Thyroid gland (tissue), 4 donors: ENCODE results near the gene SATB2. TPM values are rescaled to one million over a fixed set of nuclear protein-coding genes. Genes with fewer than 3 reads are reported as not detected.

ENCODE experiments used
- DNase-seq, 2 donors: peaks; one replicate each; pipeline ENCODE4 v3.0.0-alpha.2; 2019
- H3K27ac ChIP-seq, 3 donors: fragments of 200-600 bp; sonication (generic); 1 replicate in 2 of 3; 2 replicates in 1 of 3; pipeline ENCODE4 v1.5.1; 2016 to 2019; ENCODE audit warnings: mild to moderate bottlenecking in 1 of 3, moderate library complexity in 1 of 3
- H3K27me3 ChIP-seq: fragments of 200-600 bp; sonication (generic); one replicate; pipeline ENCODE4 v1.5.1; 2019
- H3K36me3 ChIP-seq, 2 donors: fragments of 200-600 bp; sonication (generic); one replicate each; pipeline ENCODE4 v1.5.1; 2016 to 2019
- H3K4me1 ChIP-seq, 2 donors: fragments of 200-600 bp; sonication (generic); one replicate each; pipeline ENCODE4 v1.5.1; 2017 to 2019
- H3K4me3 ChIP-seq, 3 donors: fragments of 200-600 bp; sonication (generic); replicated peaks in 1 of 3; 1 replicate in 2 of 3; 2 replicates in 1 of 3; pipeline ENCODE4 v1.5.1; 2016; ENCODE audit warnings: mild to moderate bottlenecking in 1 of 3
- H3K9me3 ChIP-seq: fragments of 200-600 bp; sonication (generic); one replicate; pipeline ENCODE4 v1.5.1; 2017
- POLR2A ChIP-seq, 2 donors: fragments of 450-650 bp; IDR thresholded peaks; one replicate each; pipeline ENCODE4 v1.6.1; 2017; ENCODE audit warnings: antibody characterized with exemption in 2 of 2, mild to moderate bottlenecking in 2 of 2, moderate library complexity in 1 of 2
- WGBS, 2 donors: methylation state at CpG; one replicate each; pipeline ENCODE4 v1.1.5; 2017; 5-methylcytosine and 5-hydroxymethylcytosine counted together
- intact Hi-C: fragments of 100-400 bp; cut with DNase I; formaldehyde crosslinking; loops from one replicate; pipeline ENCODE4 v1.15.1; 2023
- total RNA-seq, 4 donors: library from RNA; depleted of rRNA; stranded (reverse); fragments of >200 nt; gene quantifications; one replicate each; pipeline ENCODE4 v1.2.3, GENCODE V29; 2016
- TF ChIP-seq, protein P1 (sequence below), 6 experiments: fragments of 200-600 bp in 3 of 6; fragments of 450-650 bp in 3 of 6; sonication (generic) in 3 of 6; IDR thresholded peaks; one replicate each; pipeline ENCODE4 v1.5.1; 2016 to 2019; ENCODE audit warnings: antibody characterized with exemption in 6 of 6, mild to moderate bottlenecking in 2 of 6, inconsistent platforms in 1 of 6, moderate library complexity in 1 of 6

The SATB2 gene
- total RNA-seq, 4 donors from 2014 or later, result 1.9 to 2.9 (median 1.9) TPM

DNA sequence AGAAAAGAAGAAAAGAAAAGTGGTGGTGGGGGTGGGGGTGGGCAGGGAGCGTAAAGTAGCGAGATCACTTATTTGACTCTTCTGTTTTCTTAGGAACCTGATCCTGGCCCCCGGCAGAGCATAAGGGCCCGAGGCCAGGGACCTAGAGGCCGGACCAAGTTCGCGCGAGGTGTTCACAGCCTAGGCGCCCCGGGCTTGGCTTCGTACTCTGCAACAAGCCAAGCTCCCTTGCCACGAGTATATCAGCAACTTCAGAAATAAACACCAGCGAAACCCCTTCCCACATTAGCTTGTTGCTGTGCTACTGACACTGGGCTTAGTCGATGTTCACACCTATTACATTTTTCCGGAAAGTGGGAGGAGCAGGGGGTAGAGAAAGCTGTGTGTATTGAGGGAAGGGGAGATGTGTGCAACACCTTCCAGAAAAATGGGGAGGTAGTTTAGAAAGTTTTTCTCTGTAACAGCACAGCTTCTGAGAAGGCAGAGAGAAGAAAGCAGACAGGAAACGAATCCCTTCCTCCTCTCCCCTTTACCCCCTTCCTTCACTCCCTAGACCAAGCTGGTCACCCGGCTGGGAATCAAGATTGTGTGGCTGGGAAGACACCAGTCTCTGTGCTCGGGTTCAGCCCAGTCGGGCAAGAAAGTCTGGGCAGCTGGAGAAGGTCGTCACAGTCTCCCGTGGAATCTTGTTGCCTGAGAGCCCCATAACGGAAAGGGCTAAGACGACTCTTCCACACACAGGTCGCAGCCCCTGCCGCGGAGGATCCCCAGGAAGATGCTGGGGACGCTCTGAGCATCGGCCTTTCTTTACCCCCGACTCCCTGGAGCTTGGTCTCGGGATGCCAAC is 12.0 kb upstream of the SATB2 start:
- Histone ChIP-seq H3K4me1 (peaks cover 10 to 21% of the 10 kb centered on the region in 2 donors), H3K27ac (no peak overlapping the region), H3K4me3 (no peak overlapping the region), H3K9me3 (no peaks in the 10 kb centered on the region), H3K27me3 (peaks cover 58% of the 10 kb centered on the region), H3K36me3 (no peaks in the 10 kb centered on the region)
- TF ChIP-seq, protein P1, sequence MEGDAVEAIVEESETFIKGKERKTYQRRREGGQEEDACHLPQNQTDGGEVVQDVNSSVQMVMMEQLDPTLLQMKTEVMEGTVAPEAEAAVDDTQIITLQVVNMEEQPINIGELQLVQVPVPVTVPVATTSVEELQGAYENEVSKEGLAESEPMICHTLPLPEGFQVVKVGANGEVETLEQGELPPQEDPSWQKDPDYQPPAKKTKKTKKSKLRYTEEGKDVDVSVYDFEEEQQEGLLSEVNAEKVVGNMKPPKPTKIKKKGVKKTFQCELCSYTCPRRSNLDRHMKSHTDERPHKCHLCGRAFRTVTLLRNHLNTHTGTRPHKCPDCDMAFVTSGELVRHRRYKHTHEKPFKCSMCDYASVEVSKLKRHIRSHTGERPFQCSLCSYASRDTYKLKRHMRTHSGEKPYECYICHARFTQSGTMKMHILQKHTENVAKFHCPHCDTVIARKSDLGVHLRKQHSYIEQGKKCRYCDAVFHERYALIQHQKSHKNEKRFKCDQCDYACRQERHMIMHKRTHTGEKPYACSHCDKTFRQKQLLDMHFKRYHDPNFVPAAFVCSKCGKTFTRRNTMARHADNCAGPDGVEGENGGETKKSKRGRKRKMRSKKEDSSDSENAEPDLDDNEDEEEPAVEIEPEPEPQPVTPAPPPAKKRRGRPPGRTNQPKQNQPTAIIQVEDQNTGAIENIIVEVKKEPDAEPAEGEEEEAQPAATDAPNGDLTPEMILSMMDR (IDR thresholded peaks at IDR 0.05), result no peak
- TF ChIP-seq POLR2A (IDR thresholded peaks at IDR 0.05), result no peak
- intact Hi-C loops, result no loop called here
- DNase-seq, result no peak
- 5 to 22% methylated on average over 28 to 30 of the region's 30 CpGs for WGBS, 2 donors

GRCh38 chr2:199468561-199469513 is 11.1 kb upstream of the SATB2 start:
- Histone ChIP-seq H3K36me3 (no peaks in the 10 kb centered on the region), H3K27ac (no peak overlapping the region), H3K9me3 (no peaks in the 10 kb centered on the region), H3K4me1 (peaks cover 14 to 30% of the 10 kb centered on the region in 2 donors), H3K4me3 (no peak overlapping the region), H3K27me3 (peaks cover 67% of the 10 kb centered on the region)
- no peak for TF ChIP-seq POLR2A (IDR thresholded peaks at IDR 0.05)
- TF ChIP-seq, protein P1 (IDR thresholded peaks at IDR 0.05), result no peak
- no peak for DNase-seq
- intact Hi-C loops, result no loop called here
- 13 to 18% methylated on average over 47 to 54 of the region's 55 CpGs for WGBS, 2 donors

- 13 to 30% methylated on average over 12 to 23 of the region's 23 CpGs for WGBS, 2 donors
- H3K27ac ChIP-seq, result no peak overlapping the region
- intact Hi-C loops, result no loop called here
- TF ChIP-seq, protein P1 (IDR thresholded peaks at IDR 0.05), result no peak
- TF ChIP-seq POLR2A (IDR thresholded peaks at IDR 0.05), result no peak
- peaks cover 81% of the 10 kb centered on the region for H3K27me3 ChIP-seq
- no peaks in the 10 kb centered on the region for H3K36me3 ChIP-seq
- peaks cover 23 to 44% of the 10 kb centered on the region in 2 donors for H3K4me1 ChIP-seq
- no peak for DNase-seq
- no peak overlapping the region for H3K4me3 ChIP-seq
- H3K9me3 ChIP-seq, result no peaks in the 10 kb centered on the region
Measured at GRCh38 chr2:199467066-199467822, 9.5 kb upstream of the SATB2 start.

DNA sequence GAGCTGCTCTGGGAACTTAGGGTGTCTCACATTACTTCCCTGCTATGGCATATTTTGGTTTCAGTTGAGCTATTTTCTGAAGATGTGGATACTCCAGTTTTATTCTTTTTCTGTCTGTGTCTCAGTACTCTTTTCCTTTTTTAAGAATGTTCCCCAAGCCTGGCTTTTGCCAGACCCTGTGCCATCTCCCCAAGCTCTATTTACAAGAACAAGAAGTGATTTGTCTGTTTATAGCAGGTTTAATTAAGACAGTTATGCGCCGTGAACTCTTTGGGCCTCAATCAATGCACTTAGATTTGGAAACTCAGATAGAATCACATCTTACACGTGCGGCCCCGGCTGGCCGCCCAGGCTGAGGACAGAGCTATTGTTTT is 8.9 kb upstream of the SATB2 start:
- Histone ChIP-seq H3K27ac (no peak overlapping the region), H3K36me3 (no peaks in the 10 kb centered on the region), H3K9me3 (no peaks in the 10 kb centered on the region), H3K4me3 (no peak overlapping the region), H3K27me3 (peaks cover 83% of the 10 kb centered on the region), H3K4me1 (peaks cover 23 to 44% of the 10 kb centered on the region in 2 donors)
- intact Hi-C loops, result no loop called here
- TF ChIP-seq, protein P1 (IDR thresholded peaks at IDR 0.05), result no peak
- no peak for TF ChIP-seq POLR2A (IDR thresholded peaks at IDR 0.05)
- WGBS, 2 donors, result 16 to 29% methylated on average over 6 of the region's 6 CpGs
- DNase-seq, result no peak
